PFSK-1 (cell line): ENCODE results near the gene P2RX2.

Experiments
- FOXP2 ChIP-seq: optimal IDR thresholded peaks from 2 replicates; pipeline ENCODE3; 2011; ENCODE audit warnings: borderline replicate concordance, control low read depth, inconsistent platforms; ENCODE audit not compliant: insufficient read depth; ENCODE audit errors: extremely low read length, extremely low read depth
- POLR2AphosphoS5 ChIP-seq: IDR thresholded peaks from 2 replicates; pipeline ENCODE4 v1.6.1; 2012; ENCODE audit warnings: low read depth, mild to moderate bottlenecking, control low read depth, low read length, moderate library complexity
- SIN3A ChIP-seq: IDR thresholded peaks from 2 replicates; pipeline ENCODE4 v1.6.1; 2012; ENCODE audit warnings: mild to moderate bottlenecking, low read length, moderate library complexity, borderline replicate concordance; ENCODE audit not compliant: insufficient read depth
- TAF1 ChIP-seq: IDR thresholded peaks from 2 replicates; pipeline ENCODE4 v1.6.1; 2012; ENCODE audit warnings: low read length, control low read depth, borderline replicate concordance; ENCODE audit not compliant: insufficient read depth
- TF ChIP-seq, protein P1 (sequence below), 2 experiments: IDR thresholded peaks; 2 replicates each; pipeline versions ENCODE4 v1.6.1 to v1.8.0; 2011 to 2012; ENCODE audit warnings: low read depth in 2 of 2, low read length in 2 of 2, control low read depth in 1 of 2, inconsistent platforms in 1 of 2, mild to moderate bottlenecking in 1 of 2, moderate library complexity in 1 of 2; ENCODE audit not compliant: insufficient read depth in 1 of 2

Gene P2RX2

DNA sequence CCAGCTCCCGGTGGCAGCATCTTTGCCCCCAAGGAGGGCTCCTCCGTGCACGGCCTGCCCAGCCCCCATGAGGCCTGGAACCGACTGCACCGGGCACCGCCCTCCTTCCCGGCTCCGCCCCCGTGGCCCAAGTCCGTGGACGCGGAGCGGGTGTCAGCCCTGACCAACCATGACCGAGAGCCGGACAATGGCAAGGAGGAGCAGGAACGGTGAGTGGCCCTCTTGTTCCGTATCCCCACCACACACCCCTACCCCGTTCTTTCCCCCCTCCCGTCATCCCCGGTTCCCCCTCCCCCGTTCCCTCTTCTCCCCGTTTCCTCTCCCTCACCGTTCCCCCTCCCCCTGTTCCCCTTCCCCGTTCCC lies 36.5 kb upstream of the P2RX2 start:
- TF ChIP-seq POLR2AphosphoS5, result no peak
- TF ChIP-seq FOXP2, result no peak
- TF ChIP-seq, protein P1, sequence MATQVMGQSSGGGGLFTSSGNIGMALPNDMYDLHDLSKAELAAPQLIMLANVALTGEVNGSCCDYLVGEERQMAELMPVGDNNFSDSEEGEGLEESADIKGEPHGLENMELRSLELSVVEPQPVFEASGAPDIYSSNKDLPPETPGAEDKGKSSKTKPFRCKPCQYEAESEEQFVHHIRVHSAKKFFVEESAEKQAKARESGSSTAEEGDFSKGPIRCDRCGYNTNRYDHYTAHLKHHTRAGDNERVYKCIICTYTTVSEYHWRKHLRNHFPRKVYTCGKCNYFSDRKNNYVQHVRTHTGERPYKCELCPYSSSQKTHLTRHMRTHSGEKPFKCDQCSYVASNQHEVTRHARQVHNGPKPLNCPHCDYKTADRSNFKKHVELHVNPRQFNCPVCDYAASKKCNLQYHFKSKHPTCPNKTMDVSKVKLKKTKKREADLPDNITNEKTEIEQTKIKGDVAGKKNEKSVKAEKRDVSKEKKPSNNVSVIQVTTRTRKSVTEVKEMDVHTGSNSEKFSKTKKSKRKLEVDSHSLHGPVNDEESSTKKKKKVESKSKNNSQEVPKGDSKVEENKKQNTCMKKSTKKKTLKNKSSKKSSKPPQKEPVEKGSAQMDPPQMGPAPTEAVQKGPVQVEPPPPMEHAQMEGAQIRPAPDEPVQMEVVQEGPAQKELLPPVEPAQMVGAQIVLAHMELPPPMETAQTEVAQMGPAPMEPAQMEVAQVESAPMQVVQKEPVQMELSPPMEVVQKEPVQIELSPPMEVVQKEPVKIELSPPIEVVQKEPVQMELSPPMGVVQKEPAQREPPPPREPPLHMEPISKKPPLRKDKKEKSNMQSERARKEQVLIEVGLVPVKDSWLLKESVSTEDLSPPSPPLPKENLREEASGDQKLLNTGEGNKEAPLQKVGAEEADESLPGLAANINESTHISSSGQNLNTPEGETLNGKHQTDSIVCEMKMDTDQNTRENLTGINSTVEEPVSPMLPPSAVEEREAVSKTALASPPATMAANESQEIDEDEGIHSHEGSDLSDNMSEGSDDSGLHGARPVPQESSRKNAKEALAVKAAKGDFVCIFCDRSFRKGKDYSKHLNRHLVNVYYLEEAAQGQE (IDR thresholded peaks at IDR 0.05; ENCODE audit: insufficient read depth in 1 of 2, low read depth in 2 of 2, low read length in 2 of 2), result no peak
- no peak for TF ChIP-seq TAF1
- TF ChIP-seq SIN3A, result no peak

GRCh38 chr12:132582582-132583410 lies 35.8 kb upstream of the P2RX2 start:
- no peak for TF ChIP-seq TAF1
- no peak for TF ChIP-seq POLR2AphosphoS5
- no peak for TF ChIP-seq FOXP2
- TF ChIP-seq, protein P1 (IDR thresholded peaks at IDR 0.05; ENCODE audit: insufficient read depth in 1 of 2, low read depth in 2 of 2, low read length in 2 of 2), result no peak
- no peak for TF ChIP-seq SIN3A

GRCh38 chr12:132583411-132583710 lies 35.2 kb upstream of the P2RX2 start:
- TF ChIP-seq FOXP2, result no peak
- no peak for TF ChIP-seq SIN3A
- TF ChIP-seq, protein P1 (IDR thresholded peaks at IDR 0.05; ENCODE audit: insufficient read depth in 1 of 2, low read depth in 2 of 2, low read length in 2 of 2), result no peak
- no peak for TF ChIP-seq TAF1
- no peak for TF ChIP-seq POLR2AphosphoS5

GRCh38 chr12:132583736-132584135 lies 34.8 kb upstream of the P2RX2 start:
- TF ChIP-seq FOXP2, result no peak
- TF ChIP-seq SIN3A, result no peak
- TF ChIP-seq, protein P1 (IDR thresholded peaks at IDR 0.05; ENCODE audit: insufficient read depth in 1 of 2, low read depth in 2 of 2, low read length in 2 of 2), result no peak
- no peak for TF ChIP-seq TAF1

- TF ChIP-seq SIN3A, result no peak
- TF ChIP-seq, protein P1 (IDR thresholded peaks at IDR 0.05; ENCODE audit: insufficient read depth in 1 of 2, low read depth in 2 of 2, low read length in 2 of 2), result no peak
- no peak for TF ChIP-seq TAF1
- no peak for TF ChIP-seq FOXP2
- TF ChIP-seq POLR2AphosphoS5, result no peak
Measured at GRCh38 chr12:132584429-132584828, 34.1 kb upstream of the P2RX2 start.
